ENCODE data around the gene DBF4B.

Gene DBF4B

DNA sequence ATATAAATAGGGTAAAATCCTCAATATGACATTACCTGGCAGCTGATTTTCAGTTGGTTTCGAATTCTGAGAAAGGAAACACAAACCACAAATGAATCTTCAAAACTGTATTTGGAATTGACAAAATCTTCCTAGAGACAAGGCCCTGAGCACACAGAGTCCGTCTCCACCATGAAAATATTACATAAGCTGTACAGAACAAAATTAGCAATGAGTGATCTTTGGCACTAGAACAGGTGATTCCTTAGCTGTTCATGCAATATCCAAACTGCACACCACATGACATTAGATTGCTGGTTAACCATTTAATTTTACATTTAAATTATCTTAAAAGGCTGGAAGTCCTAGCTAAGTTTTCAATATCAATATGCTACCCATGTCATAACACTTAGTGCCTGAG, 89.9 kb downstream of the DBF4B start:
- DNase-seq (ENCODE audit: low read depth in 2 of 2) = no peak

All from activated CD8-positive, alpha-beta memory T cell treated with anti-CD3 and anti-CD28 coated beads for 4 hours (primary cell).